Stimulated activated naive CD4-positive, alpha-beta T cell (primary cell): ENCODE data around the gene TFPI.
"Not testable (repeated sequence)": the region's sequence is repeated elsewhere in the genome, so short reads cannot be mapped to it uniquely, and the experiment has no call there.

ENCODE experiments used
- DNase-seq, 6 experiments: peaks; one replicate each; lab custom pipeline; 2025; lab: John Stamatoyannopoulos, UW

TFPI gene

DNA sequence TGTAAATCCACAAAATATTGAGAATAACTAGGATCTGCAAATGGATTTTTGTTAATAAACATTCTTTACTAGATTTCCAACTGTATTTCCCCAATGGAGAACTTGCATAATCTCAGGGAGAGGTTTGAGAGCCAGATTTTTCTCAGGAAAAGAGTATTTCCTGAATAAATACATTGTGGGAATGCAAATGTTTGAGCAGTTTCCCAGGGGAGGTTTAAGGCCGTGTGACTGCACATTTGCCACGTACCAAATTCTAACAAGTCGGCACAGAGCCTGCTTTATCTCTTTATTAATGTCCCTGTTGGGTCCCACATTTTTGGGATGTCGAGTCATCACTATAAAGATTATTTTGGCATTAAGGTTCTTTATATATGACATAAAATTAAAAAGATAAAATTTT, 27.0 kb downstream of the TFPI start:
- DNase-seq: no peak

DNA sequence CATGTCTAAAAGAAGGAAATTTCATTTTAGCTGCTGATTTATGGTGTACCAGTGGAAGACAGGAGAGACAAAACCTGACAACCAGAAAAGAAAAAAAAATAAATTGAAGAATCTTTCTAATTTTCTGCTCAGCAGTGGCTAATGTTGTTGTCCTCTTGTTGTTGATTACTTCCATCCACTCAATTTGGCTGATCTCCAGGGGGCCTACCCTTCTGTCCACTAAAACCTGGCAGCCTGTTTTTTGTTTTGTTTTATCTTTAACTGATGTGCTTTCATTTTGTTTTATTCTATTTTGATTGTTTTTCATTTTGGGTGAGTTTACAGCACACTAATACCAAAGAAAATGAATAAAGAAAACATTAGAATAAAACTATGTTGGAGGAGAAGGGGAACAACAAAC, 27.4 kb downstream of the TFPI start:
- DNase-seq: no peak

DNA sequence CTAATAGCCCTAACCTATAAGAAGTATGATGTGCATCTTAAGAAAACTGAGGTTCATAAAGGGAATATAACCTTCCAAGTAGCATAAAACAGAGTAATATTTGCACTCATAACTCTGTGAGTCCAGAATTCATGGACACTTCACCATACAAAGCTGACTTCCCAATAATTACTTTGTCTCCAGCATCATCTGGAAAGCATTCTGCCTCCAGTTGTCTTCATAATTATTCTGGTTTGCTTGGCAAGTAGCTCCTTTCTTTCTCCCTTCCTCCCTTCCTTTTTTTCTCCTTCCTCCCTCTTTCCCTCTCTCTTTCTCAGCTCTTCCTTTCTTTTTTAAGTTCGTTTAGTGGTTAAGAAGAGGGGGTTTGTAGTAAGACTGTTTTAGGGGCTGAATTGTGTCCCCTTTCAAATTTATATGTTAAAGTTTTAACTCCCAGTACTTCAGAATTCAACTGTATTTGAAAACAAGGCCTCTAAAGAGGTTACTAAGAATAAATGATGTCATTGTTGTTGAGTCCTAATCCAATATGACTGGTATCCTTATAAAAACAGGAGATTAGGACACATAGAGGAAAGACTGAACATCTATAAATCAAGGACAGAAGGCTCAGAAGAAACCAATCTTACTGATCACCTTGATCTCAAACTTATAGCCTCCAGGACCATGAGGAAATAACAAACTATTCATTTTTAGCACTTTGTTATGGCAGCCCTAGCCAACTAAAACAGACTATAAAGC, 28.9 kb downstream of the TFPI start:
- no peak for DNase-seq

DNA sequence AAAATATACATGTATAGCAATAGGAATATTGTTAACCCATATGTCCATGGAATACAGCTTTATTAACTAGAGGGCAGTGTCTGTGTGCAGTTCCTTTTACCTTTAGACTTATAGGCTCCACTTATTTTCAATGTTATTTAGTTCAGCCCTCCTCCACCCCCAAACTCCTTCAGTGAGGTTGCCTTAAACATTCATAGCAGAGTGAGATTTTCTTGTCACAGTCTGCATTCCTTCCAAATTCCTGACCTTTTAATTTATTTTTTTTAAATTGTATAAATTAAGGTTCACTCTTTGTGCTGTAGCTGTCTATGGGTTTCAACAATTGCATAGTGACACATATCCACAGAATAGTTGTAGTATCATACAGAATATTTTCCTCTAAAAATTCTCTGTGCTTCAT, 30.9 kb downstream of the TFPI start:
- DNase-seq: no peak

DNA sequence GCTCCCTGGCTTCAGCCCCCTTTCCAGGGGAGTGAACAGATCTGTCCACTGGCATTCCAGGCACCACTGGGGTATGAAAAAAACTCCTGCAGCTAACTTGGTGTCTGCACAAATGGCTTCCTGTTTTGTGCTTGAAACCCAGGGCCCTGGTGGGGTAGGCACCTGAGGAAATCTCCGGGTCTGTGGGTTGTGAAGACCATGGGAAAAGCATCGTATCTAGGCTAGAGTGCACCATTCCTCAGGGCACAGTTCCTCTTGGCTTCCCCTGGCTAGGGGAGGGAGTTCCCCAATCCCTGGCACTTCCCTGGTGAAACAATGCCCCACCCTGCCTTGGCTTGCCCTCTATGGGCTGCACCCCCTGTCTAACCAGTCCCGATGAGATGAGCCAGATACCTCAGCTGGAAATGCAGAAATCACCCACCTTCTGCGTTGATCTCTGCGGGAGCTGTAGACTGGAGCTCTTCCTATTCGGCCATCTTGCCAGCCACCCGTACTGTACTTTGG, 34.1 kb downstream of the TFPI start:
- DNase-seq: no peak

DNA sequence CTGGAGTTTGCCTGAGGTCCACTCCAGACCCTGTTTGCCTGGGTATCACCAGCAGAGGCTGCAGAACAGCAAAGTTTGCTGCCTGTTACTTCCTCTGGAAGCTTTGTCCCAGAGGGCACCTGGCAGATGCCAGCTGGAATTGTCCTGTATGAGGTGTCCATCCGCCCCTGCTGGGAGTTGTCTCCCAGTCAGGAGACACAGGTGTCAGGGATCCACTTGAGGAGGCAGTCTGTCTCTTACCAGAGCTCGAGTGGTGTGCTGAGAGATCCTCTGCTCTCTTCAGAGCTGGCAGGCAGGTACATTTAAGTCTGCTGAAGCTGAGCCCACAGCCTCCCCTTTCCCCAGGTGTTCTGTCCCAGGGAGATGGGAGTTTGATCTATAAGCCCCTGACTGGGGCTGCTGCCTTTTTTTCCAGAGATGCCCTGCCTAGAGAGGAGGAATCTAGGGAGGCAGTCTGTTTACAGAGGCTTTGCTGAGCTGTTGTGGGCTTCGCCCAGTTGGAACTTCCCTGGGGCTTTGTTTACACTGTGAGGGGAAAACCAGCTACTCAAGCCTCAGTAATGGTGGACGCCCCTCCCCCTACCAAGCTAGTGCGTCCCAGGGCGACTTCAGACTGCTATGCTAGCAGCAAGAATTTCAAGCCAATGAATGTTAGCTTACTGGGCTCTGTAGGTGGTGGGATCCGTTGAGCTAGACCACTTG, 34.7 kb downstream of the TFPI start:
- no peak for DNase-seq

DNA sequence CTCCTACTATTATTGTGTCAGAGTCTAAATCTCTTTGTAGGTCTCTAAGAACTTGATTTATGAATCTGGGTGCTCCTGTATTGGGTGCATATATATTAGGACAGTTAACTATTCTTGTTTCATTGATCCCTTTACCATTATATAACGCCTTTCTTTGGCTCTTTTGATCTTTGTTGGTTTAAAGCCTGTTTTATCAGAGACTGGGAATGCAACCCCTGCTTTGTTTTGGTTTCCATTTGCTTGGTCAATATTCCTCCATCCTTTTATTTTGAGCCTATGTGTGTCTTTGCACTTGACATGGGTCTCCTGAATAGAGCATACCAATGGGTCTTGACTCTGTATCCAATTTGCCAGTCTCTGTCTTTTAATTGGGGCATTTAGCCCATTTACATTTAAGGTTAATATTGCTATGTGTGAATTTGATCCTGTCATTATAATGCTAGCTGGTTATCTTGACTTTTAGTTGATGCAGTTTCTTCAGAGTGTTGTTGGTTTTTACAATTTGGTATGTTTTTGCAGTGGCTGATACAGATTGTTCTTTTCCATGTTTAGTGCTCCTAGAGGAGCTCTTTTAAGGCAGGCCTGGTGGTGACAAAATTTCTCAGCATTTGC, 36.4 kb downstream of the TFPI start:
- not testable (repeated sequence) for DNase-seq

DNA sequence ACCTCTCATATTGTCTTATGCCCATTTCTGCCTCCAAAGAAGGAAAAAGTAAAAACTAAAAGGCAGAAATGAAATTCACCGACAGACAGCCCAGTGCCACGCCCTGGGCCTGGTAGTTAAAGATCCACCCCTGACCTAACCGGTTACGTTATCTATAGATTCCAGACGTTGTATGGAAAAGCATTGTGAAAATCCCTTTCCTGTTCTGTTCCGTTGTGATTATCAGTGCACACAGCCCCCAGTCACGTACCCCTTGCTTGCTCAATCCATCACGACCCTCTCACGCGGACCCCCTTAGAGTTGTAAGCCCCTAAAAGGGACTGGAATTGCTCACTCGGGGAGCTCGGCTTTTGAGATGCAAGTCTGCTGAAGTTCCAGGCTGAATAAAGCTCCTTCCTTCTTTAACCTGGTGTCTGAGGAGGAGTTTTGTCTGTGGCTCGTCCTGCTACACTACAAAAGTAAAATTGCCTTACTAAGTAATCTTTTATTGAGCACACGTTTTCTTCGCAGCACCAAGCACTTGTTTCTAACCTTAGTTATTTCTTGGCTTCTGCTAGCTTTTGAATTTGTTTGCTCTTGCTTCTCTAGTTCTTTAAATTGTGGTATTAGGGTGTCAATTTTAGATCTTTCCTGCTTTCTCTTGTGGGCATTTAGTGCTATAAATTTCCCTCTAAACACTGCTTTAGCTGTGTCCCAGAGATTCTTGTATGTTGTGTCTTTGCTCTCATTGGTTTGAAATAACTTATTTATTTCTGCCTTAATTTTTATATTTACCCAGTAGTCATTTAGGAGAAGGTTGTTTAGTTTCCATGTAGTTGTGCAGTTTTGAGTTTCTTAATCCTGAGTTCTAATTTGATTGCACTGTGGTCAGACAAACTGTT, 37.4 kb downstream of the TFPI start:
- not testable (repeated sequence) for DNase-seq

DNA sequence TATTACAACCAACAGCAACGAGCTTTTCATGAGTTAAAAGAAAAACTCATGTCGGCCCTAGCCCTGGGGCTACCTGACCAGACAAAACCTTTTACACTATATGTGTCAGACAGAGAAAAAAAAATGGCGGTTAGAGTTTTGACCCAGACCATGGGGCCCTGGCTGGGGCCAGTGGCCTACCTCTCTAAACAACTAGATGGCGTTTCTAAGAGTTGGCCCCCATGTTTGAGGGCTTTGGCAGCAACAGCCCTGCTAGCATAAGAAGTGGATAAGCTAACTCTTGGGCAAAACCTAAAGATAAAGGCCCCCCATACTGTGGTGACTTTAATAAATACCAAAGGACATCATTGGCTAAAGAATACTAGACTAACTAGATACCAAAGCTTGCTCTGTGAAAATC, 39.3 kb downstream of the TFPI start:
- DNase-seq: no peak

DNA sequence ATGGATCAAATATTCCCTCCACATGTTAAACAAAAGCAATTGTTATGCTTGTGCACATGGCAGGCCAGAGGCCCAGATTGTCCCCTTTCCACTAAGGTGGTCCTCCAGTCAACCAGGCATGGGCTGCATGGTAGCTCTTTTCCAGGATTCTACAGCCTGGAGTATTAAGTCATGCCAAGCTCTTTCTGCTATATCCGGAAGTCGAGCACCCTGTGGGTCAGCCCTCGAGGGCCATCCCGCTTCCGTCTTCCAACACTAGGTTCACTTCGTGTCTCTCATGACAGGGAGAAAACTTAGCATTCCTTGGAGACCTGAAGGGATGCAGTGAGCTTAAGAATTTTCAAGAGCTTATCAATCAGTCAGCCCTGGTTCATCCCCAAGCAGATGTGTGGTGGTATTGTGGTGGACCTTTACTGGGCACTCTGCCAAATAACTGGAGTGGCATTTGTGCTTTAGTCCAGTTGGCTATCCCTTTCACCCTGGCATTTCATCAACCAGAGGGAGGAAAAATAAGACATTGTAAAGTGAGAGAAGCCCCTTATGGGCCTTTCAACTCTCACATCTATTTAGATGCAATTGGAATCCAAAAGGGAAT, 39.9 kb downstream of the TFPI start:
- not testable (repeated sequence) for DNase-seq

DNA sequence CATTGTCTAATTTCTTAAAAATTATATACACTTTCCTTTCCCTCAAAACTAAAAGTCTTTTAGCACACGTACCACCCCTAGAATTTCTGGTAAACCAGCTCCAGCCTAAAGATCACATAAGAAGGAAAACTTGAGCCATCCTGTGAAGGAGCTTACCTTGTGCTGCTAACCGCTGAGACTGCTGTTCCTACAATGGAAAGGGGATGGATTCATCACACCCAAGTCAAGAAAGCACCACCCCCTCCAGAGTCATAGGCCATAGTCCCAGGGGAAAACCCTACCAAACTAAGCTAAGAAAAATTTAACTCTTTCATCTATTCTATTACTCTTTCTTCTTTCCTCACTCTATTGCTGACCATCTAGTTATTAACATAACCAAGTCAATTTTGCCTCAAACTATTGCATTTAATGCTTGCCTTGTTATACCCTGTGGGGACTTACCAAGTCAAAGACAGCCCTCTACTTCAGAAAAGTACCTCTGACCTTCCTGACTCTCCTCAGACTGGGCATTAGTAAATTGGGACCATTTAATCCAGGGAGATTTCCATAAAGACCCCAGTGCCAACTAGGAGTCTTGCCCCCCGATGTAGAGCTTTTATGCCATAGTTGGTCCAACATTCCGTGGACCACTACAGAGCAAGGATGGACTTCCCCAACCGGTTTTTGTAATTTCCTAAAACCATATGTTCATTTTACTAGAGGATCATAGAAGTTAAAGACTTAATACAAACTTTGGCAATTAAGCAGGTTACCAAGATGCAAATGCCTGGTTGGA, 40.6 kb downstream of the TFPI start:
- not testable (repeated sequence) for DNase-seq

DNA sequence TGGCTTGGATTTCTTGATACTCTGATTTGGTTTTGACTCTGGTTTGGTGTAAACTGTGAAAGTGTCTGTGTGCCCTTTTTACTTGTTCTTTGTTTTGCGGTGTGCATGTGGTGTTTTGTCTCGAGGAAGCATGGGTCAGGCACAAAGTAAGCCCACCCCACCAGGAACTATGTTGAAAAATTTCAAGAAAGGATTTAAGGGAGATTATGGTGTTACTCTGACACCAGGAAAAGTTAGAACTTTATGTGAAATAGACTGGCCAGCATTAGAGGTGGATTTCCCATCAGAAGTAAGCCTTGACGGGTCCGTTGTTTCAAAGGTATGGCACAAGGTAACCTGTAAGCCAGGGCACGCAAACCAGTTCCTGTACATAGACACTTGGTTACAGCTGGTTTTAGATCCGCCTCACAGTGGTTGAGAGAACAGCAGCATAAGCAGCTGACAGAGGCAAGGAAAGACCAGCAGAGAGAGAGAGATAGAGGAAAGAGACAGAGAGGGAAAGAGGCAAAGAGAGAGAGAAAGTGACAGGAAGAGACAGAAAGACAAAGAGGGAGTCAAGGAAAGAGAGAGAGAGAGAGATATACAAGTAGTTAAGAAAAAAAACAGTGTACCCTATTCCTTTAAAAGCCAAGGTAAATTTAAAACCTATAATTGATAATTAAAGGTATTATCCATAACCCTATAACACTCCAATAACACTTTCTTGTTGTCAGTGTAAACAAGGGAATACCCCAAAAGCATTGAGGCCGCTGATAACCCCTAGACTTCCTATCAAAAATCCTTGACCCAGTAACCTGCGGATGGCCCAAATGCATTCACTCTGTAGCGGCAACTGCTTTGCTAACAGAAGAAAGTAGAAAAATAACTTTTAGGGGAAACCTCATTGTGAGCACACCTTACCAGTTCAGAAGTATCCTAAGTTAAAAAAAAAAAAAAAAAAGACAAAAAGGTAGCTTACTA, 42.6 kb downstream of the TFPI start:
- no peak for DNase-seq

DNA sequence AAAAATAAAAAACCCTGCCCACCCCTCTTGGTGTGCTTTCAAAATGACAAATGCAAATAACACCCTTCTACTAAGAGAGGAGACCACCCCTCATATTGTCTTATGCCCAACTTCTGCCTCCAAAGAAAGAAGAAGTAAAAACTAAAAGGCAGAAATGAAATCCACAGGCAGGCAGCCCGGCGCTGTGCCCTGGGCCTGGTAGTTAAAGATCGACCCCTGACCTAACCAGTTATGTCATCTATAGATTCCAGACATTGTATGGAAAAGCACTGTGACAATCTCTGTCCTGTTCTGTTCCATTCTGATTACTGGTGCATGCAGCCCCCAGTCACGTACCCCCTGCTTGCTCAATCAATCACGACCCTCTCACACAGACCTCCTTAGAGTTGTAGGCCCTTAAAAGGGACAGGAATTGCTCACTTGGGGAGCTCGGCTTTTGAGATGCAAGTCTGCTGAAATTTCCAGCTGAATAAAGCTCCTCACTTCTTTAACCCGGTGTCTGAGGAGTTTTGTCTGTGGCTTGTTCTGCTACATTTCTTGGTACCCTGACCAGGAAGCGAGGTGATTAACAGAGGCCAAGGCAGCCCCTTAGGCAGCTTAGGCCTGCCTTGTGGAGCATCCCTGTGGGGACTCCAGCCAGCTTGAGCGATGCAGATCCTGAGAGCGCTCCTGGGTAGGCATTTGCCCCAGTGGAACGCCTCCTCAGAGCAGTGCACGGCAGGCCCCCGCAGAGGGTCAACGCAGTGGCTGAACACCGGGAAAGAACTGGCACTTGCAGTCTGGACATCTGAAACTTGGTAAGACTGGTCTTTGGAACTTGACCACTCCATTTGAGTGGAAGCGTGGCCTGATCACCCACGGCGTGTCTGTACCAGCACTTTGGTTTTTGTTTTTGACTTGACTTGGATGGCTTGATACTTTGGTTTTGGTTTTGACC, 43.5 kb downstream of the TFPI start:
- DNase-seq: not testable (repeated sequence)

DNA sequence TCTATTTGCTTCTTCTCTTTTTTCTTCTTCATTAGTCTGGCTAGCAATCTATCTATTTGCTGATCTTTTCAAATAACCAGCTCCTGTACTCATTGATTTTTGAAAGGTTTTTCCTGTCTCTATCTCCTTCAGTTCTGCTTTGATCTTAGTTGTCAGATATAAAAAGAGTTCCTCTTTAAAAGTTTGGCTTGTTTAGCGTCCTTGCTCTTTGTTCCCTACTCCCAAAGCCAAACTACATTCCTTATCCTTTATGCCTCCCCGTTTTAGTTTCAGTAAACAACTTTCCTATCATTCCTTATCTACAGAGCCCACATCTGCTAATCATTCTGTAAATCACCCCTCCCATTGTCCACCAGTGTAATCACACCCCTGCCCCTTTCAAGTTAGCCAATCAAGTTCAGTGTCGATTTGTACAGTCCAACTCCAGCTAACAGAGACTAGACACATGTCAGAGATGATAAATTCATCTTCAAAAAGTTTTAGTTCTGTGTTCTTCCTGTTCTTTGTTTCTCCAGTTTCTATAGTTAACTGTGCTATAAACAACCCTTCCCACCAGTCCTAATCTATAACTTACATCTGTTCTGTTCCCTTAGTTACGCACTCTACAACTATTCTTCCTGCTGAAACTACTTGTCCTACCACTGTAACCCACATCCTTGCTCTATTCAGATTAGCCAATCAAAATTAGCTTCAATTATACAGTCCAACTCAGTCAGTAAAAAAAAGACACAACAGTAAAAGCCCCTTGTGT, 44.4 kb downstream of the TFPI start:
- peak in 1 of 6 experiments; percentile 13 for DNase-seq

DNA sequence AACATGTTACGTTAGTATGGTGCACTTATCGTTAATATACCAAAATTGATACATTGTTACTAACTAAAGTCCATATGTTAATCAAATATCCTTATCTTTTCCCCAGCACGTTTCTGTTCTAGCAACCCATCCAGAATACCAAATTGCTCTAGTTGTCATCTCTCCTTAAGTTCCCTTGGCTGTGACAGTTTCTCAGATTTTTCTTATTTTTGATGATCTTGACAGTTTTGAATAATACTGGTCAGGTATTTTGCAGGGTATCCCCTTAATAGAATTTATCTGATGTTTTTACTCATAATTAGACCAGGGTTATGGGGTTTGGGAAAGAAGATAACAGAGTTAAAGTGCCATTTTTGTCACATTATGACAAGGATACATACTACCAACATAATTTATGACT, 47.8 kb downstream of the TFPI start:
- DNase-seq: no peak

DNA sequence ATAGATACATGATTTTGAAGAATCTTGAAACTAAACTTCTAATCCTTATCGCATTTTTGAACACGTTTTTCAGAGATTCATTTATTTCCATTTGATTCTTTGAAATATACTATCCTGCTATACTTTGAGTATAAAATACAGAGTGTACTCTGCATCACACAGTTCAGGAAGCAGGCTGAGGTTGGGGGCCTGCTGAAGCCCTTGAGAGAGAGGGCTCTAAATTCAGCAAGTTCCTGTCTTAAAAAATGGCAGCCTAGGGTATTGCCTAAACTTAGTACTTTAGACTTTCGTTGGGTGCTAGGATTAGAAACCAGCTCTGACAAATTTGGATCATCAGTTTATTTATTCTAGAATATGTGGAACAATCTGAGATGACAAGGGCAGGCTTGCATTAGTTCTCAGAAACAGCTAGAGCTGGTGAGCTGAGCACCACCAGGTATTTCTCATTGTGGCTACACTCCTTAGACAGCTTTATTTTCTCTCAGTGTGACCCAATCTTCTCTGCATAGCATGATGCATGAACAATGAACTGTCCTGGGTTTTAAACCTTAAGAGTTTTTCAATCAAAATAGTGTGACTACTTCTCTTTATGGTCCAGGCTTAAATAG, 49.1 kb downstream of the TFPI start:
- no peak for DNase-seq

DNA sequence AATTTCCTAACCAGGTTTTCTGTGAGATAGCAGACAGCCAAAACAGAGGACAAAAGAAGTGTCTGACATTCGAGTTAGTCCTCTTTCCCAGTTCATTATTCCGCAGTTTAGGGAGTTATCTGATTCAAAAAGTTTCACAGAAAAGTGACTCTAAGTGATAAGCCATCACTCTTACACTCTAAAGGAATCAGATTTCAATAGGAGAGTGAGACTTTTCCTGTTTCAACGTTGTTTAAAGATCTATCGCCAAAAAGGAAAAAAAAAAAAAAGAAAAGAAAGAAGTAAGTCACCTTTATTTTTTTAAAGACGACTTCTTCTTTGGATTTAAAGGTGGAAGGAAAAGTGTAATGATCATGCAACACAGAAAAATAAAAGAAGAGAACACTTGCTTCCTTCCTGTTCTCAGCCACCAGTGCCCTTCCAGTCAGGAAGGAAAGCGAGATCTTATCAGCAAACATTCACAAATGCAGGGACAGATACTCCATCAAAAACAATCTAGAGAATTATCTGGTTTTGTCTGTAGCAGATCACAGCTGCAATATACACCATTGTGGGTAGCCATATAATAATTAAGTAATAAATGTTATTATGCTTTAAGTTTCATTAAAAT, 49.8 kb downstream of the TFPI start:
- DNase-seq: no peak
